GM12878 (cell line): ENCODE results near the gene PRDM16. TPM values are rescaled to one million over a fixed set of nuclear protein-coding genes. Genes with fewer than 3 reads are reported as not detected.

Experiments
- ATAC-seq: fragments of 200-7000 bp; cut with Tn5 transposase; 3 replicates; pipeline ENCODE4 v1.9.1; 2020; ENCODE audit warnings: mild to moderate bottlenecking, moderate library complexity
- BruUV-seq: library from RNA; stranded (reverse); fragments of 400-500 nt; replicated peaks from 2 replicates; lab custom pipeline; 2021; lab: Mats Ljungman, UMichigan
- CTCF ChIA-PET: fragments of 300-600 bp; sonication (Branson Sonifier 250); formaldehyde crosslinking; extraction: SDS; loops from one replicate; lab custom pipeline; 2021; ENCODE audit warnings: inconsistent platforms; lab: Yijun Ruan, JAX
- POLR2A ChIA-PET: fragments of 350-600 bp; formaldehyde crosslinking; extraction: SDS; loops from one replicate; lab custom pipeline; 2021; ENCODE audit warnings: inconsistent platforms; lab: Charles Lee
- RAD21 ChIA-PET: fragments of 300-600 bp; sonication (Branson Sonifier 250); formaldehyde crosslinking; loops from one replicate; lab custom pipeline; 2023; ENCODE audit warnings: antibody characterized with exemption; ENCODE audit not compliant: unreplicated experiment; lab: Charles Lee
- SMC1A ChIA-PET: fragments of 300-600 bp; sonication (Branson Sonifier 250); formaldehyde crosslinking; loops from one replicate; lab custom pipeline; 2023; ENCODE audit not compliant: unreplicated experiment, uncharacterized antibody; lab: Charles Lee
- DNase-seq: peaks from one replicate; pipeline ENCODE4 v3.0.0-alpha.2; 2011; ENCODE audit warnings: low read depth, low spot score
- FAIRE-seq: peaks from 3 replicates; lab custom pipeline; 2011; peaks lifted over from hg19 to GRCh38; lab: Jason Lieb, UNC
- H2AFZ ChIP-seq: 2 replicates; pipeline ENCODE4 v1.6.0; 2011; ENCODE audit warnings: low read depth, low read length, control low read depth; ENCODE audit not compliant: control insufficient read depth
- H3K27ac ChIP-seq: 2 replicates; pipeline ENCODE4 v1.5.1; 2011; ENCODE audit warnings: control low read depth; ENCODE audit not compliant: control insufficient read depth, insufficient read depth
- H3K27me3 ChIP-seq, 2 experiments: replicated peaks in 1 of 2; 2 replicates each; pipeline versions ENCODE4 v1.6.0 to v1.6.1; 2011; ENCODE audit warnings: low read length in 1 of 2; ENCODE audit not compliant: control insufficient read depth in 2 of 2, insufficient read depth in 2 of 2
- H3K36me3 ChIP-seq, 2 experiments: 2 replicates each; pipeline ENCODE4 v1.5.1; 2011; ENCODE audit warnings: low read length in 1 of 2; ENCODE audit not compliant: control insufficient read depth in 2 of 2, insufficient read depth in 2 of 2
- H3K4me1 ChIP-seq: 2 replicates; pipeline ENCODE4 v1.6.1; 2011; ENCODE audit warnings: mild to moderate bottlenecking, low read length, moderate library complexity, mixed read lengths; ENCODE audit not compliant: control insufficient read depth, insufficient read depth
- H3K4me2 ChIP-seq: 2 replicates; pipeline ENCODE4 v1.6.0; 2011; ENCODE audit warnings: control low read depth; ENCODE audit not compliant: control insufficient read depth, insufficient read depth
- H3K4me3 ChIP-seq: fragments of 200-600 bp; sonication (generic); 2 replicates; pipeline ENCODE4 v1.5.1; 2016
- H3K79me2 ChIP-seq: 2 replicates; pipeline ENCODE4 v1.6.0; 2011; ENCODE audit warnings: low read length; ENCODE audit not compliant: control insufficient read depth, insufficient read depth
- H3K9ac ChIP-seq: 2 replicates; pipeline ENCODE4 v1.8.0; 2011; ENCODE audit warnings: low read length, control low read depth, mixed read lengths; ENCODE audit not compliant: control insufficient read depth, insufficient read depth
- H3K9me3 ChIP-seq: replicated peaks from 3 replicates; pipeline ENCODE4 v1.5.1; 2011; ENCODE audit warnings: mild to moderate bottlenecking, low read length; ENCODE audit not compliant: control insufficient read depth, insufficient read depth
- H4K20me1 ChIP-seq: 2 replicates; pipeline ENCODE4 v1.6.0; 2011; ENCODE audit not compliant: control insufficient read depth, insufficient read depth
- PRDM15 ChIP-seq: fragments of 450-650 bp; formaldehyde crosslinking; IDR thresholded peaks from 2 replicates; pipeline ENCODE4 v1.4.0; 2020; ENCODE audit warnings: mild to moderate bottlenecking, moderate library complexity
- REST ChIP-seq: IDR thresholded peaks from 2 replicates; pipeline ENCODE4 v1.6.1; 2012; ENCODE audit warnings: mild to moderate bottlenecking, low read depth, low read length
- WGBS: methylation state at CpG from one replicate; pipeline ENCODE4 v1.1.6; 2016; ENCODE audit warnings: low lambda C conversion rate; ENCODE audit not compliant: insufficient replicate concordance, insufficient coverage; ENCODE audit errors: missing lambda C conversion rate; 5-methylcytosine and 5-hydroxymethylcytosine counted together
- in situ Hi-C: fragments of 300-500 bp; cut with MboI; formaldehyde crosslinking; loops from 9 replicates; pipeline ENCODE4 v1.14.3; 2018; ENCODE audit warnings: mixed read lengths
- intact Hi-C: fragments of 100-400 bp; cut with micrococcal nuclease; formaldehyde crosslinking; loops from one replicate; pipeline ENCODE4 v1.14.2; 2022; ENCODE audit not compliant: unreplicated experiment
- polyA plus RNA-seq, 11 experiments: library from polyadenylated mRNA; depleted of rRNA in 4 of 11; unstranded in 6 of 11; stranded (reverse) in 5 of 11; fragments of >200 nt; fragmentation: Nextera tagmentation in 4 of 11; fragmentation: Illumina TruSeq in 1 of 11; extraction: Ambion mirVana in 4 of 11; extraction: Trizol in 1 of 11; gene quantifications; 1 replicate in 1 of 11; 2 replicates in 10 of 11; pipeline versions ENCODE4 v1.2.1 to v1.2.3, GENCODE V29; 2011 to 2016; ENCODE audit warnings: inconsistent platforms in 2 of 11, missing spikeins in 2 of 11, low read depth in 1 of 11
- total RNA-seq, 4 experiments: library from RNA; depleted of rRNA in 3 of 4; stranded (reverse); fragments of >200 nt in 3 of 4; fragmentation: Illumina TruSeq in 1 of 4; extraction: Trizol in 1 of 4; gene quantifications; 2 replicates each; pipeline versions ENCODE4 v1.2.1 to v1.2.3, GENCODE V29; 2013 to 2021

PRDM16 gene
- total and polyA plus RNA-seq, 10 of the 15 experiments (the other 5 are each of a cell fraction or from before 2014, with no cell fraction given): 0.03 TPM; not detected in 9

GRCh38 chr1:3145532-3146325 is 76.7 kb downstream of the PRDM16 start:
- Histone ChIP-seq H3K27me3 (no peaks in the 10 kb centered on the region), H3K4me3 (no peak overlapping the region), H3K27ac (no peak overlapping the region), H3K9ac (no peak overlapping the region), H3K79me2 (no peaks in the 10 kb centered on the region), H2AFZ (no peak overlapping the region)
- intact Hi-C loops: no loop called here
- RAD21 ChIA-PET: no interaction called here
- CTCF ChIA-PET: no interaction called here
- 54% methylated on average over 37 of the region's 39 CpGs for WGBS
- TF ChIP-seq PRDM15 (CRISPR knock-in tag): no peak
- TF ChIP-seq REST: no peak
- TF ChIP-seq, all 136 proteins: peak for 0
- H3K4me1 ChIP-seq: no peaks in the 10 kb centered on the region
- DNase-seq: no peak
- H3K4me2 ChIP-seq: no peak overlapping the region
- FAIRE-seq: no peak
- H3K9me3 ChIP-seq: no peaks in the 10 kb centered on the region; the same call in 2 of the 3 replicates
- ChIA-PET SMC1A (no interaction called here), POLR2A (no interaction called here)
- BruUV-seq: no TSS peak
- in situ Hi-C loops: no loop called here
- no peak for ATAC-seq
- no peaks in the 10 kb centered on the region for H3K36me3 ChIP-seq
- H4K20me1 ChIP-seq: no peaks in the 10 kb centered on the region
